Measurements from ENCODE around the gene DLL1. TPM values are rescaled to one million over a fixed set of nuclear protein-coding genes. Genes with fewer than 3 reads are reported as not detected.

Gene DLL1
- total RNA-seq, result 10 to 100 TPM in 3 of 4 donors, 1 to 10 TPM in 1; 4.4 to 21.3 (median 13.4) TPM

- no peak for TF ChIP-seq CTCF (IDR thresholded peaks at IDR 0.05; ENCODE audit: low read depth)
These were observed at the start of gene DLL1 for GRCh38 chr6:170290296-170291128. Gene DLL1 (minus strand): TSS chr6:170291078. CDS start chr6:170290139, 939 bp downstream.

GRCh38 chr6:170329321-170329720, 38.4 kb upstream of the DLL1 start:
- TF ChIP-seq CTCF (IDR thresholded peaks at IDR 0.05; ENCODE audit: low read depth), result no peak

GRCh38 chr6:170317718-170318117, 26.8 kb upstream of the DLL1 start:
- no peak for TF ChIP-seq CTCF (IDR thresholded peaks at IDR 0.05; ENCODE audit: low read depth)

- TF ChIP-seq CTCF (IDR thresholded peaks at IDR 0.05; ENCODE audit: low read depth), result no peak
These were observed 26.2 kb upstream of the DLL1 start for GRCh38 chr6:170317076-170317475.

GRCh38 chr6:170316071-170316470, 25.2 kb upstream of the DLL1 start:
- TF ChIP-seq CTCF (IDR thresholded peaks at IDR 0.05; ENCODE audit: low read depth), result no peak

- no peak for TF ChIP-seq CTCF (IDR thresholded peaks at IDR 0.05; ENCODE audit: low read depth)
These were observed 24.1 kb upstream of the DLL1 start for GRCh38 chr6:170314983-170315382.

GRCh38 chr6:170313716-170314295, 22.9 kb upstream of the DLL1 start:
- TF ChIP-seq CTCF (IDR thresholded peaks at IDR 0.05; ENCODE audit: low read depth), result no peak
